ENCODE data around the gene OLR1.
A peak's percentile ranks its signal among the peaks of the same experiment; 100 is the strongest.

OLR1 gene

DNA sequence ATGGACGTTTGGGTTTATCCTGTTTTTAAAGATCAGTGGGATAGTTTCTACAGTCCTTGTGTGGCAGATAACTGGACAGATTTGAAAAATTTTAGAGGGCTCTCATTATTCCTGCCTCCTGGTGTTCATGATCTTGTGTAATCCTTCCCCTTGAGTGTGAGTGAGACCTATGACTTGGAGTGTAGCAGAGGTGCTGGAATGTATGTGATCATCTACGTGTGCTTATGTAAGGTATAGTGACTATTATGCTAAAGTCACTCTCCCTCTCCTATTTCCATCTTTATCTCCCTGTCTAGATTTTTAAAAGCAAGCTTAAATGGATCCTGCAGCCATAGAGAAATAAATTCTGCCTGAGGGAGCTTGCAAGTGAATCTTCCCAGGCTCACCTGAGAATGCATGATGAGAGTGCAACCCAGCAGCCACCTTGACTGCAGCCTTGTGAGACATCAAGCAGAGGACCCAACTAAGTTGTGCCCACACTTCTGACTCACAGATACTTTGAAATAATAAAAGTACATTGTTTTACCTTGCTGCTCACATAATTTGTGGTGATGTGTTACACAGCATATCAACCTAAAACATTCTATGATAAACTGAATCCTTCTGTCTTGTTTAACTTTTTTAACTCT, 3.2 kb upstream of the OLR1 start:
- Histone ChIP-seq H3K27me3 (ENCODE audit: insufficient read depth, low read length) (no peaks in the 10 kb centered on the region), H2BK120ac (ENCODE audit: insufficient read depth, low read length, poor library complexity) (no peak overlapping the region), H3K79me1 (ENCODE audit: low read length) (peaks cover 4% of the 10 kb centered on the region), H3K27ac (ENCODE audit: low read depth, low read length) (no peak overlapping the region), H3K4me3 (ENCODE audit: low read depth, low read length) (no peak overlapping the region), H2AK5ac (ENCODE audit: low read length) (no peak overlapping the region), H3K79me2 (ENCODE audit: control insufficient read depth, insufficient read depth, low read length, poor library complexity) (no peaks in the 10 kb centered on the region), H4K91ac (ENCODE audit: low read depth, low read length) (no peak overlapping the region), H3K4me1 (ENCODE audit: control insufficient read depth in 1 of 2, insufficient read depth in 2 of 2, low read length in 2 of 2) (peaks cover 0 to 7% of the 10 kb centered on the region in 2 experiments), H3K23ac (ENCODE audit: low read length) (no peak overlapping the region), H3K4me2 (ENCODE audit: low read length) (no peak overlapping the region), H3K9ac (ENCODE audit: low read length) (no peak overlapping the region), H2BK5ac (ENCODE audit: low read depth, low read length, poor library complexity) (no peak overlapping the region), H3K18ac (ENCODE audit: low read length) (no peak overlapping the region), H3K9me3 (ENCODE audit: insufficient read depth, low read depth, low read length) (no peaks in the 10 kb centered on the region), H2AFZ (ENCODE audit: insufficient read depth, low read length, poor library complexity) (no peak overlapping the region), H3K14ac (ENCODE audit: low read length) (no peak overlapping the region), H3K36me3 (ENCODE audit: control insufficient read depth in 1 of 2, insufficient read depth in 2 of 2, low read length in 2 of 2) (no peaks in the 10 kb centered on the region), H4K12ac (ENCODE audit: low read depth, low read length) (no peak overlapping the region), H3K4ac (ENCODE audit: low read depth, low read length) (no peak overlapping the region), H4K8ac (ENCODE audit: low read depth, low read length) (no peak overlapping the region), H2BK12ac (ENCODE audit: low read length) (no peak overlapping the region)
- no peak for DNase-seq
- no CpG with 5 or more reads among the region's 2 CpGs for WGBS (ENCODE audit: extremely low coverage, insufficient coverage, insufficient read length)

DNA sequence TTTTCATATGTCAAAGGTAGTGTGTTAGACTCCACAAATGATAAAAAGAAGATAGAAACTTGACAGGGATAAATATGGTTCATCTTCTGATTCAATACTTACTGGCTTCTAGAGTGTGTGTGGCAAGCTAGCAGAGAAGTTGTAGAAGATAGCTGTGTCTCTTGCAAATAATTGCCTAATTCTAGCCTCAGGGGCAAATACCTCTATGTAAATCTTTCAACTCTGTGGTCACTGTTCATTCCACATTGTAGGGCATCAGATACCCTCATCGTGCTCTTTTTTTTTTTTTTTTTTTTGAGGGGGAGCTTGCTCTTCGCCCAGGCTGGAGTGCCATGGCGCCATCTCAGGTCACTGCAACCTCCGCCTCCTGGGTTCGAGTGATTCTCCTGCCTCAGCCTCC, 1.7 kb downstream of the OLR1 start:
- Histone ChIP-seq H2BK5ac (ENCODE audit: low read depth, low read length, poor library complexity) (no peak overlapping the region), H3K23ac (ENCODE audit: low read length) (no peak overlapping the region), H2BK12ac (ENCODE audit: low read length) (no peak overlapping the region), H3K27me3 (ENCODE audit: insufficient read depth, low read length) (no peaks in the 10 kb centered on the region), H3K14ac (ENCODE audit: low read length) (no peak overlapping the region), H3K4ac (ENCODE audit: low read depth, low read length) (no peak overlapping the region), H3K4me3 (ENCODE audit: low read depth, low read length) (no peak overlapping the region), H4K91ac (ENCODE audit: low read depth, low read length) (no peak overlapping the region), H3K9ac (ENCODE audit: low read length) (no peak overlapping the region), H4K12ac (ENCODE audit: low read depth, low read length) (no peak overlapping the region), H2AK5ac (ENCODE audit: low read length) (no peak overlapping the region), H3K9me3 (ENCODE audit: insufficient read depth, low read depth, low read length) (no peaks in the 10 kb centered on the region), H3K36me3 (ENCODE audit: control insufficient read depth in 1 of 2, insufficient read depth in 2 of 2, low read length in 2 of 2) (no peaks in the 10 kb centered on the region), H2AFZ (ENCODE audit: insufficient read depth, low read length, poor library complexity) (no peak overlapping the region), H3K79me2 (ENCODE audit: control insufficient read depth, insufficient read depth, low read length, poor library complexity) (no peaks in the 10 kb centered on the region), H2BK120ac (ENCODE audit: insufficient read depth, low read length, poor library complexity) (no peak overlapping the region), H4K8ac (ENCODE audit: low read depth, low read length) (no peak overlapping the region), H3K27ac (ENCODE audit: low read depth, low read length) (no peak overlapping the region), H3K18ac (ENCODE audit: low read length) (no peak overlapping the region), H3K79me1 (ENCODE audit: low read length) (peaks cover 5% of the 10 kb centered on the region), H3K4me1 (ENCODE audit: control insufficient read depth in 1 of 2, insufficient read depth in 2 of 2, low read length in 2 of 2) (peaks cover under 1 to 6% of the 10 kb centered on the region in 2 experiments), H3K4me2 (ENCODE audit: low read length) (no peak overlapping the region)
- peak; percentile 68 to 100 for DNase-seq
- WGBS (ENCODE audit: extremely low coverage, insufficient coverage, insufficient read length) = no CpG with 5 or more reads among the region's 5 CpGs

DNA sequence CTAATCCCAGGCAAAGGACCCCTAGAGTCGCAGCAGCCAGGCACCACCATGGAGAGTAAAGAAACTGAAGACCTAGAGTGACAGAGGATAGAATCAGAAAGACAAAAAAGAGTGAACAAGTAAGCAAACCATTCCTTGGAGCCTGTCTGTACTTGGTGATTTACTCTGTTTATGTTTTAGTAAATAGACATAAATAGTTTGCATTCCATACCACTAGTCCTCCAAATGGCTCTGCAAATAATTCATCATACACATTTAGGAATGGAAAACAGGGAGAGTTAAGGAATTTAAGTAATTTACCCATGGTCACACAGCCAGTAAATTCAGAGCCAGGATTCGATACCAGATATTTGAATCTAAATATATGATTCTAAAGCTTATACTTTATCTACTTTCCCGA, 2.8 kb downstream of the OLR1 start:
- Histone ChIP-seq H3K79me1 (ENCODE audit: low read length) (peaks cover 5% of the 10 kb centered on the region), H2BK120ac (ENCODE audit: insufficient read depth, low read length, poor library complexity) (no peak overlapping the region), H2BK12ac (ENCODE audit: low read length) (no peak overlapping the region), H3K4ac (ENCODE audit: low read depth, low read length) (no peak overlapping the region), H2BK5ac (ENCODE audit: low read depth, low read length, poor library complexity) (no peak overlapping the region), H3K18ac (ENCODE audit: low read length) (no peak overlapping the region), H3K23ac (ENCODE audit: low read length) (no peak overlapping the region), H3K14ac (ENCODE audit: low read length) (no peak overlapping the region), H3K27ac (ENCODE audit: low read depth, low read length) (no peak overlapping the region), H2AK5ac (ENCODE audit: low read length) (no peak overlapping the region), H2AFZ (ENCODE audit: insufficient read depth, low read length, poor library complexity) (no peak overlapping the region), H3K27me3 (ENCODE audit: insufficient read depth, low read length) (no peaks in the 10 kb centered on the region), H3K4me1 (ENCODE audit: control insufficient read depth in 1 of 2, insufficient read depth in 2 of 2, low read length in 2 of 2) (peaks cover 3 to 6% of the 10 kb centered on the region in 2 experiments), H3K9ac (ENCODE audit: low read length) (no peak overlapping the region), H3K9me3 (ENCODE audit: insufficient read depth, low read depth, low read length) (no peaks in the 10 kb centered on the region), H3K79me2 (ENCODE audit: control insufficient read depth, insufficient read depth, low read length, poor library complexity) (no peaks in the 10 kb centered on the region), H4K12ac (ENCODE audit: low read depth, low read length) (no peak overlapping the region), H3K36me3 (ENCODE audit: control insufficient read depth in 1 of 2, insufficient read depth in 2 of 2, low read length in 2 of 2) (no peaks in the 10 kb centered on the region), H3K4me3 (ENCODE audit: low read depth, low read length) (no peak overlapping the region), H3K4me2 (ENCODE audit: low read length) (no peak overlapping the region), H4K8ac (ENCODE audit: low read depth, low read length) (no peak overlapping the region), H4K91ac (ENCODE audit: low read depth, low read length) (no peak overlapping the region)
- peak in 1 of 2 donors; percentile 29 for DNase-seq
- WGBS (ENCODE audit: extremely low coverage, insufficient coverage, insufficient read length) = no CpG with 5 or more reads among the region's 3 CpGs

DNA sequence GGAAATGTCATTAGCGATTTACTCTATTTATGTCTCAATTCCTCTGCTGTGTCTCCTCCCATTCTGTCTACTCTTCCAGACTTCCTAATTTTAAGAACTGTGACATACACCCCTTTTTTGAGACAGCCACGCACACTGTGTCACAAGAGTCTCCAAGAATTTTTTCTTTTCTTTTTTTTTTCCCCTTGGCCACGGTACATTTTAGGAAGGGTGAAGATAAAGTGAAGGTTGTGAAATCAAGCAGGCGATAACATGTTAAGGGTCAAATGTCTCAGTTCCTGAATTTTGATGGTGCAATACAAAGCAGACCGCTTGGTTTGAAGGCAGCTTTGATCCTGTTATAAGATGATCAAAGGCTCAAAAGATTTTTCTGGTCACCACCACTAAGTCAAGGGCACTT, 4.3 kb downstream of the OLR1 start:
- Histone ChIP-seq H2BK120ac (ENCODE audit: insufficient read depth, low read length, poor library complexity) (no peak overlapping the region), H4K12ac (ENCODE audit: low read depth, low read length) (no peak overlapping the region), H2BK12ac (ENCODE audit: low read length) (no peak overlapping the region), H3K4ac (ENCODE audit: low read depth, low read length) (no peak overlapping the region), H4K91ac (ENCODE audit: low read depth, low read length) (no peak overlapping the region), H2BK5ac (ENCODE audit: low read depth, low read length, poor library complexity) (no peak overlapping the region), H3K4me1 (ENCODE audit: control insufficient read depth in 1 of 2, insufficient read depth in 2 of 2, low read length in 2 of 2) (peaks cover 3 to 6% of the 10 kb centered on the region in 2 experiments), H3K27me3 (ENCODE audit: insufficient read depth, low read length) (no peaks in the 10 kb centered on the region), H3K23ac (ENCODE audit: low read length) (no peak overlapping the region), H3K14ac (ENCODE audit: low read length) (no peak overlapping the region), H3K27ac (ENCODE audit: low read depth, low read length) (no peak overlapping the region), H2AK5ac (ENCODE audit: low read length) (no peak overlapping the region), H3K79me2 (ENCODE audit: control insufficient read depth, insufficient read depth, low read length, poor library complexity) (no peaks in the 10 kb centered on the region), H3K36me3 (ENCODE audit: control insufficient read depth in 1 of 2, insufficient read depth in 2 of 2, low read length in 2 of 2) (no peaks in the 10 kb centered on the region), H2AFZ (ENCODE audit: insufficient read depth, low read length, poor library complexity) (no peak overlapping the region), H3K79me1 (ENCODE audit: low read length) (peaks cover 5% of the 10 kb centered on the region), H3K4me2 (ENCODE audit: low read length) (no peak overlapping the region), H3K9ac (ENCODE audit: low read length) (no peak overlapping the region), H3K18ac (ENCODE audit: low read length) (no peak overlapping the region), H4K8ac (ENCODE audit: low read depth, low read length) (no peak overlapping the region), H3K9me3 (ENCODE audit: insufficient read depth, low read depth, low read length) (no peaks in the 10 kb centered on the region), H3K4me3 (ENCODE audit: low read depth, low read length) (no peak overlapping the region)
- no CpG with 5 or more reads among the region's 5 CpGs for WGBS (ENCODE audit: extremely low coverage, insufficient coverage, insufficient read length)
- DNase-seq = peak; percentile 65 to 88
